Measurements from ENCODE around the gene TIMM17A. TPM values are rescaled to one million over a fixed set of nuclear protein-coding genes. Genes with fewer than 3 reads are reported as not detected.

The TIMM17A gene
- total and polyA plus RNA-seq, 2 of the 8 experiments (the other 6 are each of a cell fraction or from before 2014, with no cell fraction given): 30.3 to 57.1 TPM

DNA sequence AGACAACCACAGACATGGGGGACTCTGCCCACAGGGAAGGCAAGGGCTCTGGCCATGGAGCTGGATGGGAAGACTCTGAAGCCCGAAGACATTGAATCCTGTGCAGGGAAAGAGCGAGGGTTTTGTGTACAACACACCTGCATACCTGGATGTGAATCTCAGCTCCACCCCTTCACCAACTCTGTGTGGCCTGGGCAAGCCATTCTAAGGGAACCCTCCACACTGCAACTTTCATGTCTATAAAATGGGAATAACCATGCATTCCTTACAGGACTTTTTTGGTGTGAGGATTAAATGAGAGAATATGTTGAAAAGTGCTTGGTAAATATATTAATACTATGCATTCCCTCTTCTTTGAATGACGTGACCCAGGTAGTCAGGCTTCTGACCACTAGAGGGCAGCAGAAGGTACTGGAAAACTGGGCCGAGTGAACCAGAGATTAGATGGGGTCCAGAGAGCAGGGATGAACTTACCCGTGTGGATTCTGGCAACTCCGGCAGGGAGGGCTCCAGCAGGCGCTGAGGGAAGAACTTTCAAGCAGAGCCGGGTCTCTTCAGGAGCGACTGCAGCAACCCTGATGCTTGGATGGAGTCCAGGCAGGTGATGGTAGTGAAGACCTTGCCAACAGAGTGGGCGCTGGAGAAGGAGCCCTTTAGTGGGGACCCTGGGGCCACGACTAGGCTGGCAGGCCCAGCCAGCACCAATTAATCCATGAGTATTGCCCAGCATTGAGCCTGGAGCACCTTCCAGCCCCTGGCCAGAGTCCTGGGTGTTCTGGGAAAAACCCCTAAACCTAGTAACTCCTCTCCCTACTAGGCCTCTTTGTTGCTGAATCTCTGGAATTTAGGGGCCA, 54.2 kb downstream of the TIMM17A start:
- Histone ChIP-seq H3K56ac (replicated peaks; ENCODE audit: insufficient read length, low read depth, low read length) (no peak overlapping the region), H2BK5ac (ENCODE audit: low read depth, low read length) (peak overlapping the region; percentile 74; the same call in 1 of the 2 replicates), H3K23me2 (ENCODE audit: low read depth, low read length) (peaks cover 9% of the 10 kb centered on the region), H3K27ac (ENCODE audit: low read depth, low read length) (peak overlapping the region; percentile 78), H3K9me3 (ENCODE audit: insufficient read depth in 2 of 2, low read depth in 1 of 2, low read length in 1 of 2) (no peaks in the 10 kb centered on the region), H4K20me1 (replicated peaks in 1 of 2; ENCODE audit: control insufficient read depth in 1 of 2, insufficient read depth in 2 of 2, low read length in 2 of 2) (peaks cover 2 to 3% of the 10 kb centered on the region in 2 experiments), H2AK5ac (ENCODE audit: low read depth, low read length) (0 out of 2 replicates have a peak overlapping the region, but pooled peaks have one; percentile 9), H2BK20ac (ENCODE audit: low read length) (peak overlapping the region; percentile 73), H3K14ac (ENCODE audit: insufficient read length) (no peak overlapping the region), H4K5ac (ENCODE audit: insufficient read length, low read depth, low read length) (peak overlapping the region; percentile 67), H2BK120ac (replicated peaks; ENCODE audit: low read depth, low read length) (peak overlapping the region; percentile 81), H3K4me3 (ENCODE audit: extremely low read depth in 1 of 4, insufficient read depth in 2 of 4, low read depth in 3 of 4, low read length in 4 of 4) (peak overlapping the region in 3 of 4 experiments; percentile 17 to 72 (median 30); a peak in 6 of 8 replicates), H4K8ac (ENCODE audit: extremely low read depth, insufficient read depth, low read length) (0 out of 2 replicates have a peak overlapping the region, but pooled peaks have one; percentile 75), H3K9ac (replicated peaks in 1 of 4; ENCODE audit: extremely low read depth in 1 of 4, low read depth in 3 of 4, low read length in 3 of 4) (peak overlapping the region in 2 of 4 experiments; percentile 66 to 70; a peak in 4 of 7 replicates), H3K27me3 (replicated peaks in 1 of 4; ENCODE audit: control insufficient read depth in 3 of 4, extremely low read depth in 1 of 4, insufficient read depth in 3 of 4, low read length in 3 of 4) (no peaks in the 10 kb centered on the region), H2BK15ac (ENCODE audit: low read length) (peak overlapping the region; percentile 76; the same call in 1 of the 2 replicates), H4K91ac (replicated peaks; ENCODE audit: insufficient read length, low read length) (peak overlapping the region; percentile 29), H3K4ac (replicated peaks; ENCODE audit: insufficient read length, low read depth, low read length) (no peak overlapping the region), H3K79me1 (ENCODE audit: low read depth, low read length) (peaks cover 5% of the 10 kb centered on the region), H3K4me1 (replicated peaks in 1 of 4; ENCODE audit: control insufficient read depth in 3 of 4, insufficient read depth in 4 of 4, low read length in 3 of 4) (peaks cover 12 to 39% (median 31%) of the 10 kb centered on the region in 4 experiments), H3K4me2 (ENCODE audit: insufficient read depth in 1 of 2, low read depth in 2 of 2, low read length in 2 of 2) (peak overlapping the region; percentile 71 to 88), H3K36me3 (ENCODE audit: control insufficient read depth in 2 of 4, insufficient read depth in 4 of 4, low read length in 3 of 4) (peaks cover 9 to 33% (median 16%) of the 10 kb centered on the region in 4 experiments; a peak in 7 of 8 replicates), H3K23ac (ENCODE audit: insufficient read length) (no peak overlapping the region), H2AFZ (ENCODE audit: low read length) (no peak overlapping the region), H2BK12ac (ENCODE audit: low read depth, low read length) (peak overlapping the region; percentile 63; the same call in 1 of the 2 replicates), H3K18ac (ENCODE audit: extremely low read depth, low read length) (peak overlapping the region; percentile 97), H3K79me2 (ENCODE audit: control insufficient read depth in 1 of 2, insufficient read depth in 2 of 2, low read length in 2 of 2) (peaks cover 0 to 13% of the 10 kb centered on the region in 2 experiments; a peak in 1 of 4 replicates)
- ChIA-PET POLR2A (ENCODE audit: partially characterized antibody) (interaction anchor here (0.6 to 7.5 kb wide), 42 partner anchors 8 to 180 kb away, joined by 3 to 98 read pairs (median 5); partner anchors contain the start of genes GPR37L1, LMOD1 and RNPEP), CTCF (ENCODE audit: partially characterized antibody) (interaction anchor here (0.6 to 27.9 kb wide), 33 partner anchors 9 to 146 kb away, joined by 3 to 1014 read pairs (median 5); partner anchors contain the start of gene GPR37L1)
- DNase-seq (ENCODE audit: low read depth in 1 of 2, low spot score in 2 of 2) (peak; percentile 38 to 87), FAIRE-seq (peak; percentile 50)
- 22% methylated on average over 11 of the region's 11 CpGs; no CpG with 5 or more reads in 1 of the 2 experiments for WGBS, 2 experiments (ENCODE audit: extremely low coverage in 1 of 2, insufficient coverage in 1 of 2, insufficient read length in 1 of 2, insufficient replicate concordance in 2 of 2, low coverage in 1 of 2, low lambda C conversion rate in 2 of 2, missing lambda C conversion rate in 1 of 2)
- TF ChIP-seq, protein P1, sequence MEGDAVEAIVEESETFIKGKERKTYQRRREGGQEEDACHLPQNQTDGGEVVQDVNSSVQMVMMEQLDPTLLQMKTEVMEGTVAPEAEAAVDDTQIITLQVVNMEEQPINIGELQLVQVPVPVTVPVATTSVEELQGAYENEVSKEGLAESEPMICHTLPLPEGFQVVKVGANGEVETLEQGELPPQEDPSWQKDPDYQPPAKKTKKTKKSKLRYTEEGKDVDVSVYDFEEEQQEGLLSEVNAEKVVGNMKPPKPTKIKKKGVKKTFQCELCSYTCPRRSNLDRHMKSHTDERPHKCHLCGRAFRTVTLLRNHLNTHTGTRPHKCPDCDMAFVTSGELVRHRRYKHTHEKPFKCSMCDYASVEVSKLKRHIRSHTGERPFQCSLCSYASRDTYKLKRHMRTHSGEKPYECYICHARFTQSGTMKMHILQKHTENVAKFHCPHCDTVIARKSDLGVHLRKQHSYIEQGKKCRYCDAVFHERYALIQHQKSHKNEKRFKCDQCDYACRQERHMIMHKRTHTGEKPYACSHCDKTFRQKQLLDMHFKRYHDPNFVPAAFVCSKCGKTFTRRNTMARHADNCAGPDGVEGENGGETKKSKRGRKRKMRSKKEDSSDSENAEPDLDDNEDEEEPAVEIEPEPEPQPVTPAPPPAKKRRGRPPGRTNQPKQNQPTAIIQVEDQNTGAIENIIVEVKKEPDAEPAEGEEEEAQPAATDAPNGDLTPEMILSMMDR (IDR thresholded peaks at IDR 0.05; ENCODE audit: control extremely low read depth in 1 of 3, insufficient read depth in 1 of 3, low read depth in 1 of 3, low read length in 3 of 3): peak in 2 of 3 experiments; percentile 73 to 82; a peak in 3 of 4 replicates
- TF ChIP-seq KDM1A (IDR thresholded peaks at IDR 0.05; ENCODE audit: borderline replicate concordance, low read length): no peak
- peak; percentile 58; the same call in 1 of the 2 replicates for TF ChIP-seq CREB1 (IDR thresholded peaks at IDR 0.05)
- no peak for TF ChIP-seq SRF (IDR thresholded peaks at IDR 0.05; ENCODE audit: low read depth, low read length)
- TF ChIP-seq, protein P2, sequence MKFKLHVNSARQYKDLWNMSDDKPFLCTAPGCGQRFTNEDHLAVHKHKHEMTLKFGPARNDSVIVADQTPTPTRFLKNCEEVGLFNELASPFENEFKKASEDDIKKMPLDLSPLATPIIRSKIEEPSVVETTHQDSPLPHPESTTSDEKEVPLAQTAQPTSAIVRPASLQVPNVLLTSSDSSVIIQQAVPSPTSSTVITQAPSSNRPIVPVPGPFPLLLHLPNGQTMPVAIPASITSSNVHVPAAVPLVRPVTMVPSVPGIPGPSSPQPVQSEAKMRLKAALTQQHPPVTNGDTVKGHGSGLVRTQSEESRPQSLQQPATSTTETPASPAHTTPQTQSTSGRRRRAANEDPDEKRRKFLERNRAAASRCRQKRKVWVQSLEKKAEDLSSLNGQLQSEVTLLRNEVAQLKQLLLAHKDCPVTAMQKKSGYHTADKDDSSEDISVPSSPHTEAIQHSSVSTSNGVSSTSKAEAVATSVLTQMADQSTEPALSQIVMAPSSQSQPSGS (IDR thresholded peaks at IDR 0.05; ENCODE audit: low read length): peak; percentile 97
